ENCODE results near the gene TRPM7. TPM values are rescaled to one million over a fixed set of nuclear protein-coding genes. Genes with fewer than 3 reads are reported as not detected.

The TRPM7 gene
- total RNA-seq, 1 experiment from 2014 or later = 49.6 TPM

DNA sequence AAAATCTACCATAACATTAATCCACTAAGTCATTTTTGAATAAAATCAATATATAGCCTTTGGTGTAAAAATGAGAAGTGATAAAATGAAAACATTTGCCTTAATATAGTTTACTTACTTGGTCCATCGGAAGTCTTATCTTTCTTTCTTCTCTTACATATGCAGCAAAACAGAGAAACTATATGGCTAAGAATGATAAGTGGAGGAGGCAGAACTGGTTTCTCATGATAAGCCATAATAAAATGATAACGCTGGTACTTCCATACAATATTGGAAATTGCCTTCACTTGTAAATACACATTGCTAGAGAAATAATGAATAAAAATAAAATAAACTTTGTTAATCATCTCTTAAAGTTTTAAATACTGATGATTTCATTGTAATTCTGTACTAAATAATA, 92.3 kb downstream of the TRPM7 start:
- H3K27ac ChIP-seq (ENCODE audit: low read depth, low read length, poor library complexity, severe bottlenecking) = no peak overlapping the region
- H3K4me1 ChIP-seq (ENCODE audit: insufficient read depth, low read length, poor library complexity, severe bottlenecking) = no peaks in the 10 kb centered on the region
- H3K9me3 ChIP-seq (ENCODE audit: low read depth, low read length, poor library complexity, severe bottlenecking) = no peaks in the 10 kb centered on the region
- BruUV-seq (replicated peaks) = no TSS peak
- CTCF ChIA-PET = no interaction called here
- intact Hi-C loops (cut with micrococcal nuclease; ENCODE audit: unreplicated experiment) = no loop called here
- TF ChIP-seq, protein P1, sequence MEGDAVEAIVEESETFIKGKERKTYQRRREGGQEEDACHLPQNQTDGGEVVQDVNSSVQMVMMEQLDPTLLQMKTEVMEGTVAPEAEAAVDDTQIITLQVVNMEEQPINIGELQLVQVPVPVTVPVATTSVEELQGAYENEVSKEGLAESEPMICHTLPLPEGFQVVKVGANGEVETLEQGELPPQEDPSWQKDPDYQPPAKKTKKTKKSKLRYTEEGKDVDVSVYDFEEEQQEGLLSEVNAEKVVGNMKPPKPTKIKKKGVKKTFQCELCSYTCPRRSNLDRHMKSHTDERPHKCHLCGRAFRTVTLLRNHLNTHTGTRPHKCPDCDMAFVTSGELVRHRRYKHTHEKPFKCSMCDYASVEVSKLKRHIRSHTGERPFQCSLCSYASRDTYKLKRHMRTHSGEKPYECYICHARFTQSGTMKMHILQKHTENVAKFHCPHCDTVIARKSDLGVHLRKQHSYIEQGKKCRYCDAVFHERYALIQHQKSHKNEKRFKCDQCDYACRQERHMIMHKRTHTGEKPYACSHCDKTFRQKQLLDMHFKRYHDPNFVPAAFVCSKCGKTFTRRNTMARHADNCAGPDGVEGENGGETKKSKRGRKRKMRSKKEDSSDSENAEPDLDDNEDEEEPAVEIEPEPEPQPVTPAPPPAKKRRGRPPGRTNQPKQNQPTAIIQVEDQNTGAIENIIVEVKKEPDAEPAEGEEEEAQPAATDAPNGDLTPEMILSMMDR (conservative IDR thresholded peaks at IDR 0.05; ENCODE audit: low read depth, low read length) = no peak
- no peak for TF ChIP-seq EZH2 (IDR thresholded peaks at IDR 0.05; ENCODE audit: borderline replicate concordance, low read depth, low read length, poor library complexity, severe bottlenecking)
- H3K27me3 ChIP-seq (replicated peaks; ENCODE audit: insufficient read depth, low read depth, low read length, poor library complexity) = no peaks in the 10 kb centered on the region
- POLR2A ChIA-PET (ENCODE audit: low non-redundant PET) = no interaction called here
- H3K4me3 ChIP-seq (ENCODE audit: low read depth, low read length, poor library complexity, severe bottlenecking) = no peak overlapping the region
- H3K36me3 ChIP-seq (ENCODE audit: insufficient read depth, low read length, poor library complexity, severe bottlenecking) = peaks cover 45% of the 10 kb centered on the region
- DNase-seq (ENCODE audit: low spot score) = no peak

DNA sequence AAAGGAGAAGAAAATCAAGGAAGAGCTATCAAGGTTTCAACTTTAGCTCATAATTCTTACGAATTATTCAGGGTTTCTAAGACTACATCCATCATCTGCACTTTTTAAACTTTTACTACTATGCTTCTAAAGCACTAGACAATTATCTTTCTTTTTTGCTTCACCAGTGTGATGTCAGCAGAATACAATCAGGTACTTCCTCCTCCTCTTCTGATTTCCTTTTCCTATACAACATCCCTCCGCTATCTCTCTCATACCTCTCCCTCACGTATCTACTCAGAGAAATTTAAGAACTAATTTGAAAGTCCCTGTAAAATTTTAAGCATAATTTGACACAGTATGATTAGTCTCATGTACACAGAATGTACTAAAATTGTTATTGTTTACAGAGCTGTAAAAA, 92.8 kb downstream of the TRPM7 start:
- BruUV-seq (replicated peaks) = no TSS peak
- ChIA-PET CTCF (no interaction called here), POLR2A (ENCODE audit: low non-redundant PET) (no interaction called here)
- Histone ChIP-seq H3K36me3 (ENCODE audit: insufficient read depth, low read length, poor library complexity, severe bottlenecking) (peaks cover 47% of the 10 kb centered on the region), H3K27me3 (replicated peaks; ENCODE audit: insufficient read depth, low read depth, low read length, poor library complexity) (no peaks in the 10 kb centered on the region), H3K4me3 (ENCODE audit: low read depth, low read length, poor library complexity, severe bottlenecking) (no peak overlapping the region), H3K27ac (ENCODE audit: low read depth, low read length, poor library complexity, severe bottlenecking) (no peak overlapping the region), H3K4me1 (ENCODE audit: insufficient read depth, low read length, poor library complexity, severe bottlenecking) (no peaks in the 10 kb centered on the region), H3K9me3 (ENCODE audit: low read depth, low read length, poor library complexity, severe bottlenecking) (no peaks in the 10 kb centered on the region)
- intact Hi-C loops (cut with micrococcal nuclease; ENCODE audit: unreplicated experiment) = no loop called here
- no peak for DNase-seq (ENCODE audit: low spot score)
- TF ChIP-seq, protein P1 (conservative IDR thresholded peaks at IDR 0.05; ENCODE audit: low read depth, low read length) = no peak
- TF ChIP-seq EZH2 (IDR thresholded peaks at IDR 0.05; ENCODE audit: borderline replicate concordance, low read depth, low read length, poor library complexity, severe bottlenecking) = no peak

DNA sequence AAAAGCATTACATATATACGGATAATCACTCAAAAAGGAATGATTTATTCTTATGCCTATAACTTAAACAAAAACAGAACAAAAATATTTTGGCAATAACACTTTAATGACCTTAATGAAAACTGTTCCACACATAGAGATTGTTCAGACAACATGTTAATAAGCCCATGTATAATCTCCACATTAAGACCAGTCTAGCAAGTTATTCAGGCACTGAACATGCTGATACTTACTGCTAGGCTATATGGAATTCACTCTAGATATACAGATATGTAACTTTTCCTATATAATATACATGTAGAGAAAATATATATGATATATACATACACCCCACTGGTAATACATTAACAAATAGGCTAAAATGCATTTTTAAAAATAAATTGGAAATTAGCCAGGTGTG, 96.3 kb downstream of the TRPM7 start:
- Histone ChIP-seq H3K9me3 (ENCODE audit: low read depth, low read length, poor library complexity, severe bottlenecking) (no peaks in the 10 kb centered on the region), H3K4me1 (ENCODE audit: insufficient read depth, low read length, poor library complexity, severe bottlenecking) (no peaks in the 10 kb centered on the region), H3K4me3 (ENCODE audit: low read depth, low read length, poor library complexity, severe bottlenecking) (no peak overlapping the region), H3K27me3 (replicated peaks; ENCODE audit: insufficient read depth, low read depth, low read length, poor library complexity) (no peaks in the 10 kb centered on the region), H3K36me3 (ENCODE audit: insufficient read depth, low read length, poor library complexity, severe bottlenecking) (peaks cover 72% of the 10 kb centered on the region), H3K27ac (ENCODE audit: low read depth, low read length, poor library complexity, severe bottlenecking) (no peak overlapping the region)
- CTCF ChIA-PET = no interaction called here
- intact Hi-C loops (cut with micrococcal nuclease; ENCODE audit: unreplicated experiment) = no loop called here
- BruUV-seq (replicated peaks) = no TSS peak
- no peak for TF ChIP-seq EZH2 (IDR thresholded peaks at IDR 0.05; ENCODE audit: borderline replicate concordance, low read depth, low read length, poor library complexity, severe bottlenecking)
- TF ChIP-seq, protein P1 (conservative IDR thresholded peaks at IDR 0.05; ENCODE audit: low read depth, low read length) = no peak
- POLR2A ChIA-PET (ENCODE audit: low non-redundant PET) = no interaction called here
- DNase-seq (ENCODE audit: low spot score) = no peak
